Measurements from ENCODE around the gene CLEC2L.

The CLEC2L gene

GRCh38 chr7:139515266-139515665 is 8.2 kb upstream of the CLEC2L start:
- Histone ChIP-seq H3K4me3 (ENCODE audit: low read depth, low read length, poor library complexity, severe bottlenecking) (no peak overlapping the region), H3K9me2 (ENCODE audit: low read depth, low read length) (no peaks in the 10 kb centered on the region), H3F3A (ENCODE audit: insufficient read depth, low read length) (no peaks in the 10 kb centered on the region), H3K27me3 (ENCODE audit: insufficient read depth, low read length) (peaks cover 5% of the 10 kb centered on the region; the same call in 1 of the 2 replicates), H3K4me2 (ENCODE audit: low read length) (no peak overlapping the region), H3K4me1 (ENCODE audit: insufficient read depth, low read length, severe bottlenecking) (no peaks in the 10 kb centered on the region), H3K36me3 (ENCODE audit: insufficient read depth, low read length) (no peaks in the 10 kb centered on the region), H2AFZ (ENCODE audit: low read length) (no peak overlapping the region), H3K79me2 (ENCODE audit: insufficient read depth, low read length) (no peaks in the 10 kb centered on the region), H3K27ac (ENCODE audit: low read depth, low read length, poor library complexity, severe bottlenecking) (no peak overlapping the region), H3K9me3 (ENCODE audit: low read length) (no peaks in the 10 kb centered on the region), H3K9ac (ENCODE audit: low read length) (no peak overlapping the region), H4K20me1 (ENCODE audit: insufficient read depth, low read length) (no peaks in the 10 kb centered on the region)
- TF ChIP-seq EZH2 (IDR thresholded peaks at IDR 0.05; ENCODE audit: borderline replicate concordance, low read length) (no peak), CTCF (IDR thresholded peaks at IDR 0.05; ENCODE audit: low read length) (no peak)

- Histone ChIP-seq H3K4me3 (ENCODE audit: low read depth, low read length, poor library complexity, severe bottlenecking) (no peak overlapping the region), H4K20me1 (ENCODE audit: insufficient read depth, low read length) (no peaks in the 10 kb centered on the region), H3K79me2 (ENCODE audit: insufficient read depth, low read length) (no peaks in the 10 kb centered on the region), H3K9ac (ENCODE audit: low read length) (no peak overlapping the region), H3K9me2 (ENCODE audit: low read depth, low read length) (no peaks in the 10 kb centered on the region), H2AFZ (ENCODE audit: low read length) (no peak overlapping the region), H3K27ac (ENCODE audit: low read depth, low read length, poor library complexity, severe bottlenecking) (no peak overlapping the region), H3F3A (ENCODE audit: insufficient read depth, low read length) (no peaks in the 10 kb centered on the region), H3K4me2 (ENCODE audit: low read length) (no peak overlapping the region), H3K27me3 (ENCODE audit: insufficient read depth, low read length) (no peaks in the 10 kb centered on the region), H3K36me3 (ENCODE audit: insufficient read depth, low read length) (no peaks in the 10 kb centered on the region), H3K4me1 (ENCODE audit: insufficient read depth, low read length, severe bottlenecking) (no peaks in the 10 kb centered on the region), H3K9me3 (ENCODE audit: low read length) (no peaks in the 10 kb centered on the region)
- no peak for TF ChIP-seq EZH2 (IDR thresholded peaks at IDR 0.05; ENCODE audit: borderline replicate concordance, low read length)
- TF ChIP-seq CTCF (IDR thresholded peaks at IDR 0.05; ENCODE audit: low read length) = no peak
Observed at GRCh38 chr7:139521439-139521838, 2.0 kb upstream of the CLEC2L start.

GRCh38 chr7:139522830-139523198 is 671 bp upstream of the CLEC2L start:
- H3K4me1 ChIP-seq (ENCODE audit: insufficient read depth, low read length, severe bottlenecking) = no peaks in the 10 kb centered on the region
- H3F3A ChIP-seq (ENCODE audit: insufficient read depth, low read length) = no peaks in the 10 kb centered on the region
- H3K79me2 ChIP-seq (ENCODE audit: insufficient read depth, low read length) = no peaks in the 10 kb centered on the region
- no peaks in the 10 kb centered on the region for H3K9me3 ChIP-seq (ENCODE audit: low read length)
- H4K20me1 ChIP-seq (ENCODE audit: insufficient read depth, low read length) = no peaks in the 10 kb centered on the region
- H3K4me3 ChIP-seq (ENCODE audit: low read depth, low read length, poor library complexity, severe bottlenecking) = no peak overlapping the region
- no peaks in the 10 kb centered on the region for H3K36me3 ChIP-seq (ENCODE audit: insufficient read depth, low read length)
- TF ChIP-seq EZH2 (IDR thresholded peaks at IDR 0.05; ENCODE audit: borderline replicate concordance, low read length) (no peak), CTCF (IDR thresholded peaks at IDR 0.05; ENCODE audit: low read length) (no peak)
- H3K27ac ChIP-seq (ENCODE audit: low read depth, low read length, poor library complexity, severe bottlenecking) = no peak overlapping the region
- H3K9me2 ChIP-seq (ENCODE audit: low read depth, low read length) = no peaks in the 10 kb centered on the region
- H3K4me2 ChIP-seq (ENCODE audit: low read length) = no peak overlapping the region
- no peak overlapping the region for H3K9ac ChIP-seq (ENCODE audit: low read length)
- H2AFZ ChIP-seq (ENCODE audit: low read length) = no peak overlapping the region
- H3K27me3 ChIP-seq (ENCODE audit: insufficient read depth, low read length) = no peaks in the 10 kb centered on the region
